Hepatocyte (in vitro differentiated cells): ENCODE results near the gene MRPS27. TPM values are rescaled to one million over a fixed set of nuclear protein-coding genes. Genes with fewer than 3 reads are reported as not detected.
"Not testable (repeated sequence)": the region's sequence is repeated elsewhere in the genome, so short reads cannot be mapped to it uniquely, and the experiment has no call there.

ENCODE experiments used
- DNase-seq: peaks from one replicate; pipeline ENCODE4 v3.0.0-alpha.2; 2016; ENCODE audit warnings: low spot score
- H2AFZ ChIP-seq: fragments of 200-600 bp; sonication (generic); 2 replicates; pipeline ENCODE4 v1.6.0; 2016; ENCODE audit warnings: antibody characterized with exemption, mild to moderate bottlenecking
- H3K27ac ChIP-seq: fragments of 200-600 bp; sonication (generic); 2 replicates; pipeline ENCODE4 v1.5.1; 2016; ENCODE audit warnings: mild to moderate bottlenecking
- H3K27me3 ChIP-seq: fragments of 200-600 bp; sonication (generic); 2 replicates; pipeline ENCODE4 v1.6.1; 2016
- H3K36me3 ChIP-seq: fragments of 200-600 bp; sonication (generic); replicated peaks from 2 replicates; pipeline ENCODE4 v1.5.1; 2016; ENCODE audit warnings: low read depth; ENCODE audit not compliant: insufficient read depth
- H3K4me1 ChIP-seq: fragments of 200-600 bp; sonication (generic); 2 replicates; pipeline ENCODE4 v1.5.1; 2016; ENCODE audit warnings: mild to moderate bottlenecking, moderate library complexity; ENCODE audit not compliant: insufficient read depth
- H3K4me2 ChIP-seq: fragments of 200-600 bp; sonication (generic); 2 replicates; pipeline ENCODE4 v1.6.0; 2016
- H3K4me3 ChIP-seq: fragments of 200-600 bp; sonication (generic); 2 replicates; pipeline ENCODE4 v1.5.1; 2016; ENCODE audit warnings: mild to moderate bottlenecking
- H3K79me2 ChIP-seq: fragments of 200-600 bp; sonication (generic); 2 replicates; pipeline ENCODE4 v1.6.0; 2017; ENCODE audit warnings: mild to moderate bottlenecking
- H3K9me2 ChIP-seq: fragments of 200-600 bp; sonication (generic); replicated peaks from 2 replicates; pipeline ENCODE4 v1.6.0; 2017; ENCODE audit warnings: mild to moderate bottlenecking; ENCODE audit not compliant: insufficient read depth
- H3K9me3 ChIP-seq: fragments of 200-600 bp; sonication (generic); 2 replicates; pipeline ENCODE4 v1.5.1; 2016; ENCODE audit warnings: low read depth, mild to moderate bottlenecking
- H4K20me1 ChIP-seq: fragments of 200-600 bp; sonication (generic); 2 replicates; pipeline ENCODE4 v1.6.0; 2016; ENCODE audit warnings: mild to moderate bottlenecking; ENCODE audit not compliant: insufficient read depth, poor library complexity, severe bottlenecking
- EZH2 ChIP-seq: fragments of 200-600 bp; sonication (generic); IDR thresholded peaks from 2 replicates; pipeline ENCODE4 v1.6.1; 2016; ENCODE audit warnings: antibody characterized with exemption, mild to moderate bottlenecking, borderline replicate concordance
- EZH2phosphoT487 ChIP-seq: fragments of 200-600 bp; sonication (generic); IDR thresholded peaks from one replicate; pipeline ENCODE4 v1.6.1; 2018; ENCODE audit warnings: antibody characterized with exemption, mild to moderate bottlenecking, low read depth, moderate library complexity; ENCODE audit not compliant: unreplicated experiment, severe bottlenecking
- WGBS: methylation state at CpG from one replicate; pipeline ENCODE4 v1.1.6; 2016; ENCODE audit warnings: low lambda C conversion rate; ENCODE audit errors: missing lambda C conversion rate; 5-methylcytosine and 5-hydroxymethylcytosine counted together
- polyA plus RNA-seq: library from polyadenylated mRNA; unstranded; fragments of >200 nt; fragmentation: Nextera tagmentation; extraction: Ambion mirVana; gene quantifications from 2 replicates; pipeline ENCODE4 v1.2.1, GENCODE V29; 2016
- total RNA-seq: library from RNA; depleted of rRNA; stranded (reverse); fragments of >200 nt; gene quantifications from 2 replicates; pipeline ENCODE4 v1.2.3, GENCODE V29; 2014
- TF ChIP-seq, protein P1 (sequence below): fragments of 200-600 bp; sonication (generic); IDR thresholded peaks from 2 replicates; pipeline ENCODE4 v1.5.1; 2016; ENCODE audit warnings: antibody characterized with exemption, mild to moderate bottlenecking; ENCODE audit not compliant: poor library complexity

The MRPS27 gene
- total and polyA plus RNA-seq, 2 experiments from 2014 or later = 35.6 to 63.5 TPM

DNA sequence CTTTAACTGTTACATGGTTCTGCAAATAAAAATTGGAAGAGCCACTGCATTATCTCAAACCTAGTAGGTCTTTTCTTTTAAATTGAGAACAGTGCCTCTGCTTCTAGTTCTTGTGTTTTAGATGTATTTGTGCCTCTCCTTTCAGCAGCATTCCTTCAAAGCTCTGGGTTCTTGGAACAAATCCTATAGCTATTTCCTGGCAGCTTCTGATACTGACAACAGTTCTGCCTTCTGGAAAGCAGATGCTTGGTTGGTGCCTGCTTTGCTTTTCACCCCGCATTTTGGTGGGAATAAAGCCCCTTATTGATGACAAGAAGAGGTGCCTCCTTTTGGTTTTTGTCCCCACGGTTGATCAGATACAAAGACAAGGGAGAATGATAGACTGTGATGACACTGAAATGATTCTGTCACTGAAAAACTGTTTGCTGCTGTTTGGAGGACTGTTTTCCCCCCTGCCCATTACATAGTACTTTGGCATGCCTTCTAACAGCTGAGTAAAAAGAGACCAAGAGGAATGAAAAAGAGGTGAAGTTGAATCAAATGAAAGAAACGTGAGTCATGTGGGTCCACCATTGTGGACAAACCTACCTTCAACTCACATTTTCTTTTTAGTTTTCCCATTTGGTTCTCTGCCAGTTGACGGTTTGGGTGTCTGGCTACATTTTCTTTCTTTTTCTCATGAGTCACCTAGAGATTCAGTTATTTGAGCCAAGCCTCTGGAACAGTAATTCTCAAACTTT lies 5.7 kb upstream of the MRPS27 start:
- no peaks in the 10 kb centered on the region for H3K9me3 ChIP-seq
- H4K20me1 ChIP-seq = no peaks in the 10 kb centered on the region
- H3K79me2 ChIP-seq = peaks cover 8% of the 10 kb centered on the region
- H3K4me3 ChIP-seq = no peak overlapping the region
- H3K4me1 ChIP-seq = peaks cover 5% of the 10 kb centered on the region
- DNase-seq = no peak
- no peak overlapping the region for H2AFZ ChIP-seq
- H3K9me2 ChIP-seq = no peaks in the 10 kb centered on the region
- 94% methylated on average over 4 of the region's 4 CpGs for WGBS
- no peaks in the 10 kb centered on the region for H3K27me3 ChIP-seq
- H3K36me3 ChIP-seq = no peaks in the 10 kb centered on the region
- no peak overlapping the region for H3K4me2 ChIP-seq
- H3K27ac ChIP-seq = peak overlapping the region; percentile 17
- TF ChIP-seq, protein P1, sequence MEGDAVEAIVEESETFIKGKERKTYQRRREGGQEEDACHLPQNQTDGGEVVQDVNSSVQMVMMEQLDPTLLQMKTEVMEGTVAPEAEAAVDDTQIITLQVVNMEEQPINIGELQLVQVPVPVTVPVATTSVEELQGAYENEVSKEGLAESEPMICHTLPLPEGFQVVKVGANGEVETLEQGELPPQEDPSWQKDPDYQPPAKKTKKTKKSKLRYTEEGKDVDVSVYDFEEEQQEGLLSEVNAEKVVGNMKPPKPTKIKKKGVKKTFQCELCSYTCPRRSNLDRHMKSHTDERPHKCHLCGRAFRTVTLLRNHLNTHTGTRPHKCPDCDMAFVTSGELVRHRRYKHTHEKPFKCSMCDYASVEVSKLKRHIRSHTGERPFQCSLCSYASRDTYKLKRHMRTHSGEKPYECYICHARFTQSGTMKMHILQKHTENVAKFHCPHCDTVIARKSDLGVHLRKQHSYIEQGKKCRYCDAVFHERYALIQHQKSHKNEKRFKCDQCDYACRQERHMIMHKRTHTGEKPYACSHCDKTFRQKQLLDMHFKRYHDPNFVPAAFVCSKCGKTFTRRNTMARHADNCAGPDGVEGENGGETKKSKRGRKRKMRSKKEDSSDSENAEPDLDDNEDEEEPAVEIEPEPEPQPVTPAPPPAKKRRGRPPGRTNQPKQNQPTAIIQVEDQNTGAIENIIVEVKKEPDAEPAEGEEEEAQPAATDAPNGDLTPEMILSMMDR = no peak
- TF ChIP-seq EZH2phosphoT487 (no peak), EZH2 (no peak)

- Histone ChIP-seq H4K20me1 (no peaks in the 10 kb centered on the region), H3K27ac (no peak overlapping the region), H3K4me2 (no peak overlapping the region), H3K79me2 (peaks cover 10% of the 10 kb centered on the region), H3K9me2 (no peaks in the 10 kb centered on the region), H3K4me3 (no peak overlapping the region), H3K27me3 (no peaks in the 10 kb centered on the region), H3K4me1 (peaks cover 5% of the 10 kb centered on the region), H3K36me3 (no peaks in the 10 kb centered on the region), H3K9me3 (no peaks in the 10 kb centered on the region), H2AFZ (no peak overlapping the region)
- WGBS = 86% methylated on average over 5 of the region's 5 CpGs
- TF ChIP-seq, protein P1 = no peak
- TF ChIP-seq EZH2 (no peak), EZH2phosphoT487 (no peak)
- DNase-seq = no peak
Measured at GRCh38 chr5:72324189-72324825, 4.3 kb upstream of the MRPS27 start.

GRCh38 chr5:72319435-72319975 lies 535 bp downstream of the MRPS27 start:
- H2AFZ ChIP-seq = peak overlapping the region; percentile 73
- not testable (repeated sequence) for H3K9me2 ChIP-seq, H4K20me1 ChIP-seq, H3K4me1 ChIP-seq, H3K36me3 ChIP-seq, H3K27me3 ChIP-seq, H3K9me3 ChIP-seq
- WGBS = 7% methylated on average over 27 of the region's 28 CpGs
- peaks cover 44% of the 10 kb centered on the region for H3K79me2 ChIP-seq
- H3K4me2 ChIP-seq = peak overlapping the region; percentile 73
- peak overlapping the region; percentile 56 for H3K4me3 ChIP-seq
- DNase-seq = peak; percentile 14
- H3K27ac ChIP-seq = peak overlapping the region; percentile 64

GRCh38 chr5:72314571-72315172 lies 5.4 kb downstream of the MRPS27 start:
- H4K20me1 ChIP-seq = no peaks in the 10 kb centered on the region
- TF ChIP-seq, protein P1 = no peak
- TF ChIP-seq EZH2phosphoT487 (no peak), EZH2 (no peak)
- H3K4me2 ChIP-seq = no peak overlapping the region
- H3K9me3 ChIP-seq = no peaks in the 10 kb centered on the region
- H2AFZ ChIP-seq = no peak overlapping the region
- peak; percentile 36 for DNase-seq
- H3K36me3 ChIP-seq = no peaks in the 10 kb centered on the region
- no peak overlapping the region for H3K27ac ChIP-seq
- H3K9me2 ChIP-seq = no peaks in the 10 kb centered on the region
- peaks cover 41% of the 10 kb centered on the region for H3K79me2 ChIP-seq
- 87% methylated on average over 3 of the region's 3 CpGs for WGBS
- H3K4me3 ChIP-seq = no peak overlapping the region
- no peaks in the 10 kb centered on the region for H3K4me1 ChIP-seq
- no peaks in the 10 kb centered on the region for H3K27me3 ChIP-seq
